ENCODE measurements around the gene TSPAN17.

The TSPAN17 gene

GRCh38 chr5:176612855-176613254 lies 34.4 kb upstream of the TSPAN17 start:
- H3K79me2 ChIP-seq (ENCODE audit: insufficient read depth, low read length), result no peaks in the 10 kb centered on the region
- no peaks in the 10 kb centered on the region for H3K9me3 ChIP-seq (ENCODE audit: low read length)

GRCh38 chr5:176614805-176615478 lies 32.3 kb upstream of the TSPAN17 start:
- H2AFZ ChIP-seq (ENCODE audit: low read length), result no peak overlapping the region
- no peak for TF ChIP-seq EZH2 (IDR thresholded peaks at IDR 0.05; ENCODE audit: borderline replicate concordance, low read length)
- TF ChIP-seq, protein P1, sequence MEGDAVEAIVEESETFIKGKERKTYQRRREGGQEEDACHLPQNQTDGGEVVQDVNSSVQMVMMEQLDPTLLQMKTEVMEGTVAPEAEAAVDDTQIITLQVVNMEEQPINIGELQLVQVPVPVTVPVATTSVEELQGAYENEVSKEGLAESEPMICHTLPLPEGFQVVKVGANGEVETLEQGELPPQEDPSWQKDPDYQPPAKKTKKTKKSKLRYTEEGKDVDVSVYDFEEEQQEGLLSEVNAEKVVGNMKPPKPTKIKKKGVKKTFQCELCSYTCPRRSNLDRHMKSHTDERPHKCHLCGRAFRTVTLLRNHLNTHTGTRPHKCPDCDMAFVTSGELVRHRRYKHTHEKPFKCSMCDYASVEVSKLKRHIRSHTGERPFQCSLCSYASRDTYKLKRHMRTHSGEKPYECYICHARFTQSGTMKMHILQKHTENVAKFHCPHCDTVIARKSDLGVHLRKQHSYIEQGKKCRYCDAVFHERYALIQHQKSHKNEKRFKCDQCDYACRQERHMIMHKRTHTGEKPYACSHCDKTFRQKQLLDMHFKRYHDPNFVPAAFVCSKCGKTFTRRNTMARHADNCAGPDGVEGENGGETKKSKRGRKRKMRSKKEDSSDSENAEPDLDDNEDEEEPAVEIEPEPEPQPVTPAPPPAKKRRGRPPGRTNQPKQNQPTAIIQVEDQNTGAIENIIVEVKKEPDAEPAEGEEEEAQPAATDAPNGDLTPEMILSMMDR (IDR thresholded peaks at IDR 0.05; ENCODE audit: low read length), result no peak
- no peaks in the 10 kb centered on the region for H4K20me1 ChIP-seq (ENCODE audit: insufficient read depth, low read length)
- no peaks in the 10 kb centered on the region for H3K9me2 ChIP-seq (ENCODE audit: low read depth, low read length)
- H3K9ac ChIP-seq (ENCODE audit: low read length), result no peak overlapping the region
- no peaks in the 10 kb centered on the region for H3K36me3 ChIP-seq (ENCODE audit: insufficient read depth, low read length)
- no peaks in the 10 kb centered on the region for H3K27me3 ChIP-seq (ENCODE audit: insufficient read depth, low read length)
- no peaks in the 10 kb centered on the region for H3K79me2 ChIP-seq (ENCODE audit: insufficient read depth, low read length)
- no peaks in the 10 kb centered on the region for H3F3A ChIP-seq (ENCODE audit: insufficient read depth, low read length)
- H3K4me1 ChIP-seq (ENCODE audit: insufficient read depth, low read length, severe bottlenecking), result no peaks in the 10 kb centered on the region
- no peak overlapping the region for H3K4me2 ChIP-seq (ENCODE audit: low read length)
- no peak overlapping the region for H3K4me3 ChIP-seq (ENCODE audit: low read depth, low read length, poor library complexity, severe bottlenecking)
- no peak overlapping the region for H3K27ac ChIP-seq (ENCODE audit: low read depth, low read length, poor library complexity, severe bottlenecking)
- no peaks in the 10 kb centered on the region for H3K9me3 ChIP-seq (ENCODE audit: low read length)

More at GRCh38 chr5:176612855-176613254, 34.4 kb upstream of the TSPAN17 start:
- no peaks in the 10 kb centered on the region for H3K4me1 ChIP-seq (ENCODE audit: insufficient read depth, low read length, severe bottlenecking)
- H2AFZ ChIP-seq (ENCODE audit: low read length), result no peak overlapping the region
- no peak overlapping the region for H3K9ac ChIP-seq (ENCODE audit: low read length)
- H3K4me3 ChIP-seq (ENCODE audit: low read depth, low read length, poor library complexity, severe bottlenecking), result no peak overlapping the region
- no peaks in the 10 kb centered on the region for H4K20me1 ChIP-seq (ENCODE audit: insufficient read depth, low read length)
- H3K4me2 ChIP-seq (ENCODE audit: low read length), result no peak overlapping the region
- H3K27ac ChIP-seq (ENCODE audit: low read depth, low read length, poor library complexity, severe bottlenecking), result no peak overlapping the region
- TF ChIP-seq, protein P1 (IDR thresholded peaks at IDR 0.05; ENCODE audit: low read length), result no peak
- TF ChIP-seq EZH2 (IDR thresholded peaks at IDR 0.05; ENCODE audit: borderline replicate concordance, low read length), result no peak
- H3K36me3 ChIP-seq (ENCODE audit: insufficient read depth, low read length), result no peaks in the 10 kb centered on the region
- H3F3A ChIP-seq (ENCODE audit: insufficient read depth, low read length), result no peaks in the 10 kb centered on the region
- no peaks in the 10 kb centered on the region for H3K27me3 ChIP-seq (ENCODE audit: insufficient read depth, low read length)
- no peaks in the 10 kb centered on the region for H3K9me2 ChIP-seq (ENCODE audit: low read depth, low read length)

DNA sequence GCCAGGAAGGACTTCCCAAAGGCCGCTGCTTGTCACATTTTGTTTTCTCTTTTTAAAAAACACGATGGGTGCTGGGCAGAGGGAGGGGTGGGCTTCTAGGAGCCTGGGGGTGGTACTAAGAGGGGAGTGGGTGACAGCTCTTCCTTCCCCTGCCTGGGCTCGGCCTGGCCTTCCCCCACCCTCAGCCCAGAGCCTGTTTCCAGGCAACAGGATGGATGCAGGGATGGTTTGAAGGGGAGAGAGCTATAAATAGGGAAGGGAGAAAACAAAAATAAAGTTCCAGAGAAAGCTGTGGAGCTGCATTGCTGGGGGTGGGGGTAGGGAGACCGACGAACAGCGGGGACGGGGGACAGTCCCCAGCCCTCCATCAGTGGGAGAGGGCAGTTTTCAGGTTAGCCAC lies 30.8 kb upstream of the TSPAN17 start:
- Histone ChIP-seq H3K27ac (ENCODE audit: low read depth, low read length, poor library complexity, severe bottlenecking) (no peak overlapping the region), H3K79me2 (ENCODE audit: insufficient read depth, low read length) (no peaks in the 10 kb centered on the region), H3K9me2 (ENCODE audit: low read depth, low read length) (no peaks in the 10 kb centered on the region), H3K4me3 (ENCODE audit: low read depth, low read length, poor library complexity, severe bottlenecking) (no peak overlapping the region), H2AFZ (ENCODE audit: low read length) (no peak overlapping the region), H3K9me3 (ENCODE audit: low read length) (no peaks in the 10 kb centered on the region), H4K20me1 (ENCODE audit: insufficient read depth, low read length) (no peaks in the 10 kb centered on the region), H3K9ac (ENCODE audit: low read length) (no peak overlapping the region), H3K4me1 (ENCODE audit: insufficient read depth, low read length, severe bottlenecking) (no peaks in the 10 kb centered on the region), H3F3A (ENCODE audit: insufficient read depth, low read length) (no peaks in the 10 kb centered on the region), H3K4me2 (ENCODE audit: low read length) (no peak overlapping the region), H3K27me3 (ENCODE audit: insufficient read depth, low read length) (no peaks in the 10 kb centered on the region; the same call in 1 of the 2 replicates), H3K36me3 (ENCODE audit: insufficient read depth, low read length) (no peaks in the 10 kb centered on the region)
- TF ChIP-seq, protein P1 (IDR thresholded peaks at IDR 0.05; ENCODE audit: low read length), result no peak

Data from OCI-LY1 (cell line).